H9 (cell line): ENCODE data around the gene SMAD3. TPM values are rescaled to one million over a fixed set of nuclear protein-coding genes. Genes with fewer than 3 reads are reported as not detected.
A peak's percentile ranks its signal among the peaks of the same experiment; 100 is the strongest.

ENCODE experiments used
- DNase-seq: peaks from one replicate; pipeline ENCODE4 v3.0.0-alpha.2; 2017
- H2AFZ ChIP-seq: one replicate; pipeline ENCODE4 v1.6.1; 2013; ENCODE audit warnings: mild to moderate bottlenecking, low read length, control low read depth, moderate library complexity
- H2AK5ac ChIP-seq: 2 replicates; pipeline ENCODE4 v1.6.1; 2013; ENCODE audit warnings: low read length, control low read depth, mixed read lengths; ENCODE audit not compliant: insufficient read length
- H2BK120ac ChIP-seq: one replicate; pipeline ENCODE4 v1.6.1; 2013; ENCODE audit warnings: low read depth, mild to moderate bottlenecking, low read length, control low read depth, inconsistent platforms; ENCODE audit not compliant: poor library complexity, severe bottlenecking
- H2BK12ac ChIP-seq: 2 replicates; pipeline ENCODE4 v1.6.1; 2013; ENCODE audit warnings: low read length, control low read depth, mixed read lengths, low read depth; ENCODE audit not compliant: insufficient read length
- H2BK15ac ChIP-seq: 2 replicates; pipeline ENCODE4 v1.6.1; 2013; ENCODE audit warnings: low read depth, low read length, control low read depth
- H2BK20ac ChIP-seq: one replicate; pipeline ENCODE4 v1.6.1; 2013; ENCODE audit warnings: low read depth, mild to moderate bottlenecking, low read length, control low read depth, inconsistent platforms; ENCODE audit not compliant: poor library complexity, severe bottlenecking
- H2BK5ac ChIP-seq: 2 replicates; pipeline ENCODE4 v1.6.1; 2013; ENCODE audit warnings: low read length, control low read depth, mixed read lengths; ENCODE audit not compliant: insufficient read length
- H3K14ac ChIP-seq: 2 replicates; pipeline ENCODE4 v1.6.1; 2013; ENCODE audit warnings: low read length, control low read depth; ENCODE audit not compliant: insufficient read depth
- H3K18ac ChIP-seq: 2 replicates; pipeline ENCODE4 v1.6.1; 2013; ENCODE audit warnings: low read depth, mild to moderate bottlenecking, mixed read lengths, low read length, control low read depth; ENCODE audit not compliant: insufficient read length
- H3K23ac ChIP-seq: 2 replicates; pipeline ENCODE4 v1.6.1; 2013; ENCODE audit warnings: low read length, control low read depth, mixed read lengths, low read depth; ENCODE audit not compliant: insufficient read length
- H3K23me2 ChIP-seq: 2 replicates; pipeline ENCODE4 v1.6.1; 2013; ENCODE audit warnings: low read depth, mild to moderate bottlenecking, mixed read lengths, low read length, control low read depth; ENCODE audit not compliant: insufficient read length, poor library complexity, severe bottlenecking
- H3K27ac ChIP-seq: 2 replicates; pipeline ENCODE4 v1.5.1; 2013; ENCODE audit warnings: low read length, control low read depth, mixed read lengths, low read depth; ENCODE audit not compliant: insufficient read length
- H3K27me3 ChIP-seq: 2 replicates; pipeline ENCODE4 v1.6.1; 2013; ENCODE audit warnings: low read length, control low read depth, inconsistent platforms; ENCODE audit not compliant: insufficient read depth
- H3K4ac ChIP-seq: 2 replicates; pipeline ENCODE4 v1.6.1; 2013; ENCODE audit warnings: low read depth, mild to moderate bottlenecking, control low read depth, inconsistent platforms, low read length, moderate library complexity
- H3K4me1 ChIP-seq: 2 replicates; pipeline ENCODE4 v1.6.1; 2013; ENCODE audit warnings: low read length, control low read depth, inconsistent platforms; ENCODE audit not compliant: insufficient read depth
- H3K4me2 ChIP-seq: 2 replicates; pipeline ENCODE4 v1.6.1; 2013; ENCODE audit warnings: low read length, control low read depth, mixed read lengths; ENCODE audit not compliant: insufficient read length, insufficient read depth
- H3K56ac ChIP-seq: 2 replicates; pipeline ENCODE4 v1.6.1; 2013; ENCODE audit warnings: low read depth, mild to moderate bottlenecking, mixed read lengths, low read length, control low read depth; ENCODE audit not compliant: insufficient read length
- H3K79me1 ChIP-seq: 2 replicates; pipeline ENCODE4 v1.6.1; 2013; ENCODE audit warnings: low read depth, mild to moderate bottlenecking, moderate library complexity, low read length, control low read depth, inconsistent platforms; ENCODE audit not compliant: insufficient read depth, poor library complexity, severe bottlenecking
- H3K79me2 ChIP-seq: 2 replicates; pipeline ENCODE4 v1.6.1; 2013; ENCODE audit warnings: low read length, control low read depth, inconsistent platforms; ENCODE audit not compliant: insufficient read depth
- H3K9ac ChIP-seq: 2 replicates; pipeline ENCODE4 v1.6.1; 2013; ENCODE audit warnings: low read length, control low read depth, mixed read lengths; ENCODE audit not compliant: insufficient read length; ENCODE audit errors: extremely low read depth
- H3K9me3 ChIP-seq: one replicate; pipeline ENCODE4 v1.6.1; 2013; ENCODE audit warnings: low read depth, low read length, inconsistent platforms; ENCODE audit not compliant: control insufficient read depth
- H3T11ph ChIP-seq: one replicate; pipeline ENCODE4 v1.6.1; 2013; ENCODE audit warnings: mild to moderate bottlenecking, low read length, control low read depth, inconsistent platforms
- H4K20me1 ChIP-seq: one replicate; pipeline ENCODE4 v1.6.1; 2013; ENCODE audit not compliant: control insufficient read depth, insufficient read length, insufficient read depth
- H4K5ac ChIP-seq: 2 replicates; pipeline ENCODE4 v1.6.1; 2013; ENCODE audit warnings: low read depth, mild to moderate bottlenecking, mixed read lengths, low read length, control low read depth; ENCODE audit not compliant: insufficient read length
- H4K8ac ChIP-seq: replicated peaks from 2 replicates; pipeline ENCODE4 v1.6.1; 2013; ENCODE audit warnings: low read length, control low read depth, mixed read lengths, low read depth; ENCODE audit not compliant: insufficient read length
- H4K91ac ChIP-seq: 2 replicates; pipeline ENCODE4 v1.6.1; 2013; ENCODE audit warnings: low read depth, mild to moderate bottlenecking, moderate library complexity, mixed read lengths, low read length, control low read depth; ENCODE audit not compliant: insufficient read length
- H3K27ac Mint-ChIP-seq, 3 experiments: 2 replicates in 2 of 3; 3 replicates in 1 of 3; pipeline ENCODE4 v1.8.0; 2020 to 2021; ENCODE audit warnings: mixed read lengths in 3 of 3, mild to moderate bottlenecking in 1 of 3, moderate library complexity in 1 of 3
- H3K27me3 Mint-ChIP-seq: 2 replicates; pipeline ENCODE4 v1.8.0; 2021; ENCODE audit warnings: low read depth, mild to moderate bottlenecking, moderate library complexity, mixed read lengths
- H3K36me3 Mint-ChIP-seq, 3 experiments: 2 replicates in 2 of 3; 3 replicates in 1 of 3; pipeline ENCODE4 v1.8.0; 2020 to 2021; ENCODE audit warnings: low read depth in 3 of 3, mixed read lengths in 3 of 3; ENCODE audit not compliant: insufficient read depth in 1 of 3
- H3K4me1 Mint-ChIP-seq, 2 experiments: 2 replicates each; pipeline ENCODE4 v1.8.0; 2020; ENCODE audit warnings: mixed read lengths in 2 of 2
- H3K4me3 Mint-ChIP-seq, 2 experiments: 2 replicates in 1 of 2; 3 replicates in 1 of 2; pipeline ENCODE4 v1.8.0; 2020 to 2021; ENCODE audit warnings: mild to moderate bottlenecking in 2 of 2, mixed read lengths in 2 of 2, moderate library complexity in 1 of 2
- H3K9me3 Mint-ChIP-seq, 2 experiments: 2 replicates in 1 of 2; 3 replicates in 1 of 2; pipeline ENCODE4 v1.8.0; 2020; ENCODE audit warnings: mild to moderate bottlenecking in 2 of 2, mixed read lengths in 2 of 2, moderate library complexity in 1 of 2
- CTCF ChIP-seq: fragments of 200-600 bp; sonication (generic); conservative IDR thresholded peaks from 3 replicates; pipeline ENCODE4 v1.8.0; 2021; ENCODE audit warnings: antibody characterized with exemption, mild to moderate bottlenecking
- WGBS: extraction: QIAGEN DNeasy Blood & Tissue Kit; methylation state at CpG from one replicate; pipeline ENCODE4 v1.1.7; 2013; ENCODE audit warnings: missing lambda C conversion rate, low lambda C conversion rate, mixed read lengths; ENCODE audit not compliant: insufficient read length; ENCODE audit errors: extremely low coverage; 5-methylcytosine and 5-hydroxymethylcytosine counted together
- total RNA-seq: library from RNA; stranded (reverse); gene quantifications from 2 replicates; pipeline ENCODE4 v1.2.1, GENCODE V29; 2021

Gene SMAD3
- total RNA-seq, 1 experiment from 2014 or later = 26.7 TPM

- no peaks in the 10 kb centered on the region for H3K9me3 Mint-ChIP-seq
- Histone ChIP-seq H4K5ac (no peak overlapping the region), H3K27me3 (no peaks in the 10 kb centered on the region), H3K23me2 (no peaks in the 10 kb centered on the region), H2AK5ac (no peak overlapping the region), H2BK20ac (no peak overlapping the region), H3K18ac (no peak overlapping the region), H3K4ac (no peak overlapping the region), H3K4me2 (no peak overlapping the region), H3K9me3 (no peaks in the 10 kb centered on the region), H2BK15ac (no peak overlapping the region), H2AFZ (no peak overlapping the region), H4K20me1 (no peaks in the 10 kb centered on the region), H2BK12ac (no peak overlapping the region), H3T11ph (no peak overlapping the region), H3K14ac (no peak overlapping the region), H4K8ac (no peak overlapping the region), H4K91ac (no peak overlapping the region), H3K9ac (no peak overlapping the region), H3K79me1 (no peaks in the 10 kb centered on the region), H3K79me2 (no peaks in the 10 kb centered on the region), H3K4me1 (peaks cover 5% of the 10 kb centered on the region; the same call in 1 of the 2 replicates), H3K27ac (no peak overlapping the region), H3K23ac (no peak overlapping the region), H2BK120ac (no peak overlapping the region), H2BK5ac (no peak overlapping the region), H3K56ac (no peak overlapping the region)
- no peak overlapping the region; a peak in 2 of 5 replicates for H3K4me3 Mint-ChIP-seq
- no peaks in the 10 kb centered on the region for H3K36me3 Mint-ChIP-seq
- no peaks in the 10 kb centered on the region for H3K27me3 Mint-ChIP-seq
- DNase-seq = no peak
- TF ChIP-seq CTCF = no peak
- no CpG with 5 or more reads among the region's 17 CpGs for WGBS
- H3K27ac Mint-ChIP-seq = peak overlapping the region in 2 of 3 experiments; percentile 78 to 92; a peak in 5 of 7 replicates
- peaks cover 71 to 77% of the 10 kb centered on the region in 2 experiments for H3K4me1 Mint-ChIP-seq
These were observed 72.8 kb downstream of the SMAD3 start for GRCh38 chr15:67137951-67138848.
